GM19328 (cell line): Measurements from ENCODE around the gene LRRC49.
"Not testable (repeated sequence)": the region's sequence is repeated elsewhere in the genome, so short reads cannot be mapped to it uniquely, and the experiment has no call there.

ENCODE experiments used
- ATAC-seq: cut with Tn5 transposase; IDR thresholded peaks from one replicate; pipeline ENCODE4 v1.9.1; 2021; ENCODE audit warnings: mild to moderate bottlenecking, moderate library complexity; ENCODE audit not compliant: unreplicated experiment

LRRC49 gene

DNA sequence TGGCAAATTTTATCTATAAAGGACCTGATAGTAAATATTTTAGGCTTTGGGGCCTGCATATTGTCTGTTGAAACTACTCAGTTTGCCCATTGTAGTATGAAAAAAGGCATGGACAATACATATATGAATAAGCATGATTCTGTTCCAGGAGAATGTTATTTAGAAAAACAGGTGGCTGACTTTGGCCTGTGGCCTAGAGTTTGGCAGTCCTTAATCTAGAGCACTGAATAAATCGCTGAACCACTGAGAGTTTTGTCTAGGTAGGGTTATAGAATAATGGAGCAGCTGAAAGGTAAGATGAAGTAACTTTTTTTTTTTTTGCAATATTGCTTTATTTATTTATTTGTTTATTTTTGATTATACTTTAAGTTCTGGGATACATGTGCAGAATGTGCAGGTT, 75.0 kb downstream of the LRRC49 start:
- no peak for ATAC-seq

- no peak for ATAC-seq
These were observed 81.6 kb downstream of the LRRC49 start for GRCh38 chr15:70974004-70974832.

GRCh38 chr15:70976851-70977250, 84.2 kb downstream of the LRRC49 start:
- ATAC-seq = no peak

- no peak for ATAC-seq
These were observed 102.9 kb downstream of the LRRC49 start for GRCh38 chr15:70995383-70995970.

GRCh38 chr15:70998319-70998718, 105.7 kb downstream of the LRRC49 start:
- no peak for ATAC-seq

- ATAC-seq = no peak
These were observed 109.7 kb downstream of the LRRC49 start for GRCh38 chr15:71002316-71002715.

GRCh38 chr15:71003319-71003718, 110.7 kb downstream of the LRRC49 start:
- ATAC-seq = no peak

DNA sequence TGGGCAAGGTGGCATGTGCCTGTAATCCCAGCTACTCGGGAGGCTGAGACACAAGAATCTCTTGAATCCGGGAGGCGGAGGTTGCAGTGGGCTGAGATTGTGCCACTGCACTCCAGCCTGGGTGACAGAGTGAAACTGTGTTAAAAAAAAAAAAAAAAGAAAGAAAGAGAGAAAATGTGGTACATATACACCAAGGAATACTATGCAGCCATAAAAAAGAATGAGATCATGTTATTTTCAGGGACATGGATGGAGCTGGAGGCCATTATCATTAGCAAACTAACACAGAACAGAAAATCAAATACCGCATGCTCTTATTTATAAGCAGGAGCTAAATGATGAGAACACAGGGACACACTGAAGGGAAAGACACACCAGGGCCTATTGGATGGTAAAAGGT, 111.9 kb downstream of the LRRC49 start:
- ATAC-seq = not testable (repeated sequence)

GRCh38 chr15:71005895-71006294, 113.3 kb downstream of the LRRC49 start:
- ATAC-seq = no peak

DNA sequence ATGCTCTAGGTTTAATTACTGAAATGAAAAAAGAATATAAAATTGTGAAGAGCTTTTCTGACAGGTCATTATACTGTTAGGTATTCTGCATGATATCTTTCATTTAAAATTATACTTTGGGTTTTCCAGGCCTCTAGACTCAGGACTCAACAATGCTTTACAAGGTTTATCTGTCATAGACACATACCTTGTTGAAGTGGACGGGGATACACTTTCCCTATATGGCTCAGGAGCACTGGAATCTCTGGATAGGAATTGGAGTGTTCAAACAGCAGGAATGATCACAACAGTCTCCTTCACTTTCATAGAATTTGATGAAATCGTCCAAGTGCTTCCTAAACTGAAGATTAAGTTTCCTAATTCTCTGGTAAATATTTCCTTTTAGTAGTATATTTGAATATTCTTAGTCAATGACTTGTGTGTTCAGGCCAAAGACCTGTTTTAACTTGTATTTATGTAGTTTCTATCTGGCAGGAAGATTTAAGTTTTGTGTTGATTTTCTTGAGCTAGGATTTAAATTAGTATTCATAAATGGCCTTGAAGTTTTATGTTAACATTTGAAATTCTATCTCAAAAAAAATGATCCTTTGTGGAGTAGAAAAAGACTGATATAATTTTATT, 115.7 kb downstream of the LRRC49 start:
- no peak for ATAC-seq

GRCh38 chr15:71010472-71010871, 117.8 kb downstream of the LRRC49 start:
- no peak for ATAC-seq

GRCh38 chr15:71010997-71011396, 118.4 kb downstream of the LRRC49 start:
- no peak for ATAC-seq

GRCh38 chr15:71011503-71012155, 119.0 kb downstream of the LRRC49 start:
- ATAC-seq = no peak

DNA sequence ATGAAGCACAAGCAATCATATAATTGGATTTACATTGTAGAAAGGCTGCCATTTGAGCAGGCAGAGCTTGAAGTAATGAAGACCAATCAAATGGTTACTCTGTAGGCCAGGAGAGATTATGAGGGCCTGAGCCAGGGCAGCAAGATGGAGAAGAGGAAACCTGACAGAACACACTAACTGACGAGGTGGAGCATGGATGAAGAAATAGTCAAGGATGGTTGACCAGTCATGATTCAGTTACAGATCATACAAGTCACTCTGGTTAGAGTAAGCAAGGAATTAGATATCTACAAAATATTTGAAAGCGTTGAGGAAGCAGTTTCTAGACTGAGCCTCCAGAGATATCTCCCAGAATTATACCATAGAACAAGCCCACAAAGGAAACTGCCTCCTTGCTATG, 120.8 kb downstream of the LRRC49 start:
- ATAC-seq = no peak

DNA sequence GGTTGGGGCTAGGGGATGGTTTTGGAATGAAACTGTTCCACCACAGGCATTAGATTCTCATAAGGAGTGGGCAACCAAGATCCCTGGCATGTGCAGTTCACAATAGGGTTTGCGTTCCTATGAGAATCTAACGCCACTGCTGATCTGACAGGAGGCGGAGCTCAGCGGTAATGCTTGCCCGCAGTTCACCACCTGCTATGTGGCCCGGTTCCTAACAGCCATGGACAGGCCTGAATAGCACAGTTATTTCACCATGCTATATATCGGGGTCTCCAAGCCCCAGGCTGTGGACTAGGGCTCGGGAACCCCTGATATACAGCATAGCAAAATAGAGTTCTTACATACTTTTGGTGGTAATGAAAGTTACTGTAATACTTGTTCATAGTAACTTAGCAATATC, 122.7 kb downstream of the LRRC49 start:
- ATAC-seq = no peak

- not testable (repeated sequence) for ATAC-seq
These were observed 138.6 kb downstream of the LRRC49 start for GRCh38 chr15:71031232-71031631.

GRCh38 chr15:71035478-71035877, 142.9 kb downstream of the LRRC49 start:
- not testable (repeated sequence) for ATAC-seq

GRCh38 chr15:71042356-71042922, 149.8 kb downstream of the LRRC49 start:
- no peak for ATAC-seq

DNA sequence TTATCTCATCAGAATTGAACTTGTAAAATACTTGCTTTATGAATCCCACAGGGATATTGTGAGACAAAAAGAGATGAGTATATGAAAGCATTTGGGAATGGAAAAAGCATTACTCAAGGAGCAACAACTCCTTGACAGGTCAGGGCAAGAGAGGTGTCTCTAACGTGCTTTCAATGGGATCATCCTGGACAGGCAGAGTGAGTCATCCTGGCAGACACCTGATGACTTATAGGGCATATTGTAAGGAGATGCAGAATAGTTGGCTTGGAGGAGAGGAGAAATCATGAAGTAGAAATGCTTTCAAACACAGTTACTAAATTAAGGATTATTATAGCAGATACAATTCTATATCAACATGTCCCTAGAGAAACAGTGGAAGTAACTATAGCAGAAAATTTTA, 150.7 kb downstream of the LRRC49 start:
- no peak for ATAC-seq

- ATAC-seq = no peak
These were observed 151.4 kb downstream of the LRRC49 start for GRCh38 chr15:71044006-71044405.

DNA sequence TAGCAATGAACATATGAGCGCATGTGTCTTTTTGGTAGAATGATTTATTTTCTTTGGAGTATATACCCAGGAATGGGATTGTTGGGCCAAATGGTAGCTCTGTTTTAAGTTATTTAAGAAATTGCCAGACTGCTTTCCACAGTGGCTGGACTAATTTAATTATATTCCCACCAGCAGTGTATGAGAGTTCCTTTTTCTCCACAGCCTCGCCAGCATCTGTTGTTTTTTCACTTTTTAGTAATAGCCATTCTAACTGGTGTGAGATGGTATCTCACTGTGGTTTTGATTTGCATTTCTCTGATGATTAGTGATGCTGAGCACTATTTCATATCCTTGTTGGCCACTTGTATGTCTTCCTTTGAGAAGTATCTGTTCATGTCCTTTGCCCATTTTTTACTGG, 153.5 kb downstream of the LRRC49 start:
- ATAC-seq = not testable (repeated sequence)
